NCI-H2196 (cell line): ENCODE measurements around the gene ANGPTL1.
"Not testable (repeated sequence)": the region's sequence is repeated elsewhere in the genome, so short reads cannot be mapped to it uniquely, and the experiment has no call there.

Source experiments
- DNase-seq: peaks from one replicate; lab custom pipeline; 2025; ENCODE audit not compliant: unreplicated experiment; lab: John Stamatoyannopoulos, UW

Gene ANGPTL1

DNA sequence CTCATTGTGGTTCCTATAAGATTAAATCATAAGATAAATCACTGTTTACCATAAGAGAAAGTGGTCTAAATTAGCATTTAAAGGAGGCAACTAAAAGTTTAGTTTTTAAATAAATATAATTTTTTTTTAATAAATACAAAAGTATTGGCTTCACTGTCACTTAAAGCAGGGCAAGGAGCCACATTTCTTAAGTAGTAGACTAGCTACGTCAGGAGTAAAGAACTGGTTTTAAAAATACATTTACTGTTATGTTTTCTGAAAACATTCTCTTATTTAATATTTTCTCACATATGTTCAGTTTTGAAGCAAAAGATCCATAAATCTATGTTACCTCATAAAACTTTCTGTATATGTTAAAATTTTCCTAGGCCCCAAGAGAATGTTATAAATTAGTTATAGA lies 2.2 kb downstream of the ANGPTL1 start:
- DNase-seq = no peak

DNA sequence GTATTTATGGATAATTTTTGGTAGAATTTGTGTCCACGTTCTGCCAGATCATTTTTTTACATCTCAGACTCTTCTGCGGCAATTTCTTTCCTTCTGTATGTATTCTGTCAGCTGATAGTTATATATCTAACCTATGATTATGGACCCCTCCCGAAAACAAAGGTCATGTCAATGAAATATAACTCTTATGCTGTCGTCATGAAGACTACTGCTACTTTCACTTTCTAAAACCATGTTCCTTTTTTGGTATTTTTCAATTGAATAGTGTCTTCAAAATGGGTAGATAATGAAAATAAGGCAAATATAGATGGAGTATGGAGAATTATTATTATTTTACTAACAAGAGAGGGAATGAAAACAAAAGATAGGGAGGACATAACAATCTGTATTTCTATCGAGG lies 3.2 kb downstream of the ANGPTL1 start:
- no peak for DNase-seq

DNA sequence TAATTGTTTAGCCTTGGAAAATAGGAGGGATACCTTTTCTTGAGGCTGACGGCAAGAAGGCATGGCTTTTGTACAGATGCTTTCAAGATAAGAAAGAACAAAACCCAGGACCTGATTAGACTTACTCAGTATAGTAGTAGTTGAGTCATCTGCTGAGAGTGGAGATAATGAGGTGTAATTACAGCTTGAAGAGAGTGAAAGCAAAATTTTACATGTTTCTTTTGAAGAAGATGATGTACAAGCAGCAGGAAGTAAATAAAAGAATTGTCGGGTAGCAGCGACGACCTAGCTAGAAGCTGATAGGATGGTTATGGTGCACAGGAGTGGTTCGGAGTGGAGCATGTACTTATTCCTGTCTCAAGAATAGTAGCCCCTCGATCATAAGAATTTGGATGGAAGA lies 6.6 kb downstream of the ANGPTL1 start:
- no peak for DNase-seq

DNA sequence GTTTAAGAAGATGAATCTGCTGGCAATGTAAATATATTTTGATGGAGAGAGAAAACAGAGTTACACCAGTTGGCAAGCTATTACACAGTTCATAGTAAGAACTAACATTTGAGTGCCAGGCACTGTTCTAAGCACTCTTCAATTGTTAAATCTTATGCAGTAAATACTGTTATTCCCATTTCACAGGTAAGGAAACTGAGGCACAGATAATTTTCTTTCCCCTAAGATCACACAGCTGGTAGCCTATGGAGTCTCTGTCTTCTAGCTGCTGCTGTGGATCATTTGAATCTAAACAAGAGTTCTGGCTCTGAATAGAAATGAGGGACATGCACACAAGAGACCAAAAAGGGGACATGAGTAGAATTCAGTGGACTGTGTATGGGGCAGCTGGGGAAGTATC lies 8.0 kb downstream of the ANGPTL1 start:
- DNase-seq = no peak

DNA sequence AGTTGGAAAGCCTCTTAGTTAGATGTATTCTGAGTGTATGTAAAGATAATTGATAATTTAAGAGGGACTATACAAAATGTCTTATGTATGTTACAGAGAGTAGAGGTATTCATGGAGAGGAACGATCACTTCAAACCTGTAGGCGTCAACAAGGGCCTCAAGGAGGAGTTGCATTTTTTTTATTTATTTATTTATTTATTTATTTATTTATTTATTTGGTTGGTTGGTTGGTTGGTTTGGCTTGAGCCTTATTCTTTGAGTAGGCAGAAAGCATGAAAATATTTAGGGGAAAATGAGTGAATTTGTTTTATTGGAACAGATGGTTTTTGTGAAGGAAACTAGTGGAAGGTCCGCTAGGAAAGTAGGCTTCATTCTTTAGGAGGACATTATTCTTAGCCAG lies 8.5 kb downstream of the ANGPTL1 start:
- no peak for DNase-seq

DNA sequence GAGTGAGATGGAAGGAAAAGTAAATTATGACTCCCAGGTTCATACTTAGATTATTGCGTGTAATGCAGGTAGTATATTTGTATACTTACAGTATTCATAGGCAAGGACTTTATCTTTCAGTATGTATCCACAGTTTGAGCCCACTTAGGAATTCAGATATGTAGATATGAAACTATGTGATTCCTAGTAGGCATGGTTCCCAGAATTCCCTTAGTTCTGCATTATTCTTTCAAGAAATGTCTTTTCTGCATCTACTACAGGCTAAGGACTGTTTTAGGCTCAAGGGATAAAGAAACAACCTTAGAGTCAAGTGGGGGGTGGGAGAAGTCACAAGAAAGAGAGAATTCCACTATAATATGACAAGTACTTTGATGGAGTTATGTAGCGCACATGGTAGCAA lies 13.8 kb downstream of the ANGPTL1 start:
- no peak for DNase-seq

DNA sequence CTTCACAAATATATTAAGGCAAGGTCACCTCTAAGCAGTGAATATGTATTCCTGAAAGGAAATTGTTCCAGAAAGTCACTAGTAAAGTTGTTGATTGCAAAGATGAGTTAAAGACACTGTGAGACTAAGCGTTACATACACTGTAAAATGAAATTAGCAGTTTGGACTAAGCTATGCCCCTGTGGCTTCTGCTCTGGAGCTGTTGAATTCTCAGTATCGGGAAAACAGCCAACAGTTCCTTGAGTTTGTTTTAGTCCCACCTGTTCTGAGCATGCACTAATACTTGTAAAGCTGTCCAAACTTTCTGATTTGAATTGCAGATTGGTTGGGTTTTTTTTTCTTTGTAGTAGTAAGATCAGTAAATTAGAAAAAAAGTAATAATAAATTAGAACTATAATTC lies 21.0 kb downstream of the ANGPTL1 start:
- no peak for DNase-seq

DNA sequence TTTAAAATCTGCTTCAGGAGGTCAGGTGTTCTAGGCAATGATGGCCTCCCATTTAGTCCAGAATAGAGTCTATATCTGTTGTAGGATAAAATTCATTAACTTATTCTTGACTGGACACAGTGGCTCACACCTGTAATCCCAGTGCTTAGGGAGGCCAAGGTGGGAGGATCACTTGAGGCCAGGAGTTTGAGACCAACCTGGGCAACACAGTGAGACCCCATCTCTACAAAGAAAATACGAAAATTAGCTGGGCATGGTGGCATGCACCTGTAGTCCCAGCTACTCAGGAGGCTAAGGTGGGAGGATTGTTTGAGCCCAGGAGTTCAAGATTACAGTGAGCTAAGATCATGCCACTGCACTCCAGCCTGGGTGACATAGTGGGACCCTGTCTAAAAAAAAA lies 23.0 kb downstream of the ANGPTL1 start:
- DNase-seq = not testable (repeated sequence)

DNA sequence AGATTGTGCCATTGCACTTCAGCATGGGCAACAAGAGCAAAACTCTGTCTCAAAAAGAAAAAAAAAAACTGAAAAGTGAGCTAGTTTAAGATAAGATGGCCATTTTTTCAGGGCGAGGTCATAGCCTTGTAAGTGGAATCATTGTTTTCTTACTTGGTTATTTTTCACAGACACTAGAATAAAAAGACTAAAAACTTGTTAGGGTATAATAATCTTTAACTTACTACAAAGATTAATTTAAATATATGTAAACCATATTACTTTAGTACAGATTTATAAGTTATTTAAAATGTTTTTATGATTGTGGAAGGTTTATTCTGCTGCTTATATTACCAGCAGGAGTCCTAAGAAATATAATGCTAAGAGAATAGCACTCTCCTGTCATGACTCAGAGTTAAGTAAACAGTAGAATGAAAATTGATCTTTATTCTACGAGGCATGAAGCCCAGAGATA lies 23.5 kb downstream of the ANGPTL1 start:
- DNase-seq = no peak

DNA sequence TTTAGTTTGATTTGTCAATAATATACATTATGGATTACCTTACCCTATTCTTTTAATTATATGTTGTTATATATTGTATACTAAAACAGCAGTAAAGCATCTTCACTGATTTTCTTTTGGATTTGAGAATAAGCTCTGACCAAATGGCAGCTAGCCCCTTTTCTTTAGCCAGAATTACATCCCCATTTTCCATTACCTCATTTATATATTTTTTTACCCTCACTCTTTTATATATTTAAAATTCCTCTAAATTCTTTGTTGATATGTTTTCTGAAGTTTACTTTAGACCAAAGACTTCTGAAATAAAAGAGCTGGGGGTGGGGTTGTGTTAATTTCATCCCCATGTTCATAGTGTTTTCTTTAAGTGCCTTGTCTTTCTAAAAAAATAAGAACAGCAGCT lies 24.6 kb downstream of the ANGPTL1 start:
- no peak for DNase-seq

DNA sequence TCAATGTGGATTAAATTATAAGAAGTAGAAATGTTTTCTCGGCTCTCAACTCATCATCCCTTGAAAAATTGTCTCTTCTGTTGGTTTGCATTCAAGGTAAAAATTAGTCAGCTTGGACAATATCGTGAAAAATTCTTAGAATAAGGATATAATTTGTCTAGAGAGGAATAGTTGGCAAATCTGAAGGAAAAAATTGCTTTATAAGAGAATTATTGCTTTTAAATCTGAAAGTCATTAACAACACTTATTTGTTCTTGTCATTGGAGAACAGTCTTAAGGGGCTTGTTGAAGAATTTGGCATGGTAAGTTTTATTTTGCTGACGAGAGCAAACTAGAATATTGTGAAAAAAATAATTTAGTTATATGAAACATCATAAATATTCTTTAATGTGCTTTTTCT lies 26.4 kb downstream of the ANGPTL1 start:
- no peak for DNase-seq

DNA sequence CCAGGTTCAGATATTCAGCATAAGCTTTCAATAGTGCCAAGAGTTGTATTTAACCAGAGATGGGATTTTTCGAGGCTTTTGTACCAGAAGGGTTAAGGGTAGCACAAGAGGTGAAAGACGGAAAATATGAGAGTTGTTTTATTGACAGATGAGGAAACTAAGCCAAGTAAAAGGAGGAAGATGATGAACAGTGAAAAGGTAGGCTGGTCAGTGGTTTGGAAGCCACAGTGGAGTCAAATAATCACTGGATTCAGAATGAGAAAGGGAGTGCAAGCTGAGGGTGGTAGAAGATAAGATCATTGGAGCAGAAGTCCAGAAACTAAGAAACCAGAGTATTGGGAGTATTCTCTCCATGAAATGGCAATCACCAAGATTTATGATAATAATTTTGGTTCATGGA lies 45.7 kb downstream of the ANGPTL1 start:
- no peak for DNase-seq

DNA sequence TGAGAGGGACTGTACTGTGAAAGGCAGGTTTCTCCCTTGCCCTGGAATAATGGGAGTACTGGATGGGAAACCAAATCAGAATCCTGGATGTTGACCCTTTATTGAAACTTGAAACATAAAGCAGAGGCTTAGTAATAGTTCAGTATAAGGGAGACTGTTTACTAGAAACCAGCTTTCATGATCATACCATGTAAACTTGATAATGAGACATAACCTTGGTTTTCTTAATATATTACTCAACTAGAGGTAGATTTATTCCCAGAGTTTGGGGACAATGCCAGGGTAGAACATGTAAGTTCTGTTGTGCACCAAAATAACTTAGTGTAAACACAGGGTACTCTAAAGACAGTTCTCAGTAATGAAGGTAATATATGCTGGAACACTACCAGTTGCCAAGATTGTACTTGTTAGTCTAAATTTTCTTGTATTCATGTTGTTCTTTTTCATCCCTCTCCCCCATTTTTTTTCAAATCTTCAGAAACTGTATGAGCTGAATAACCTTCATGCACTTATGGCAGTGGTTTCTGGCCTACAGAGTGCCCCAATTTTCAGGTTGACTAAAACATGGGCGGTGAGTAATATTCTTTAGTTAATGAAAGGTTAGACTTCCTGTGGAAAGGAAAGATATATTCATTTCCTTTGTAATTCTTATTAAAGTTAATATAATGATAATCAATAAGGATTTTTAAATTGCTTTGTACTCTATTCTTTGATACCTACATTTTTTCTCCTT lies 49.6 kb downstream of the ANGPTL1 start:
- DNase-seq = no peak

DNA sequence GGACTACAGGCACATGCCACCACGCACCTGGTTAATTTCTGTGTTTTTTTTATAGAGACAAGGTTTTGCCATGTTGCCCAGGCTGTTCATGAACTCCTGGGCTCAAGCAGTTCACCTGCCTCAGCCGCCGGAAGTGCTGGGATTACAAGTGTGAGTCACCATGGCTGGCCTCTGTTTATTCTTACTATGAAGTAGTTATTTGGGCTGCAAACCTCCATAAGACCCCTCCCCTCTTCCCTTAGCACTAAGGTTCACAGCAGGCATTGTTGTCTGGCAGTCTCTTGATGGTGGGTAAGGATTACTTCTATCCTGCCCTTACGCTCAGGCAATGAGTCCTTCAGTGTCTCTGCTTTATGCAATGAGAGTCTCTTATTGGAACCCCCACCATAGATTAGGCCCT lies 51.8 kb downstream of the ANGPTL1 start:
- no peak for DNase-seq

DNA sequence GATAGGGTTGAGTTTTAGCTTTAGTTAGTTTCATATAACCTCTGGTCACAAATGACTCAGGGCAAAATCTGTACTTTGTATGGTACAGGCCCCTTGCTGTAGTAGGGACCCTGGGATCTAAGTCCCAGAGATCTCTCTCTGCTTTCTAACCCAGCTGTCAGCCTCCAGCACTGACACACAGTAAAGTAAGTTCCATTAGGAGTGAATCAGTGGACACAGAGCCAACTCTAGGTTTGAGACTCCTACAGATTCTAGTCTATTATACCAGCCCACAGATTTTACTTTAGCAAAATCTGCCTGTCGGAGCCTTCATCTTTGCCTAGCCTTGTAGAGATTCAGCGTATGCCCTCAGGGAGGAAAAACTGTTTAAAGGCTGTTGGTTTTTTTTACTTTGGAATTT lies 52.5 kb downstream of the ANGPTL1 start:
- DNase-seq = no peak

DNA sequence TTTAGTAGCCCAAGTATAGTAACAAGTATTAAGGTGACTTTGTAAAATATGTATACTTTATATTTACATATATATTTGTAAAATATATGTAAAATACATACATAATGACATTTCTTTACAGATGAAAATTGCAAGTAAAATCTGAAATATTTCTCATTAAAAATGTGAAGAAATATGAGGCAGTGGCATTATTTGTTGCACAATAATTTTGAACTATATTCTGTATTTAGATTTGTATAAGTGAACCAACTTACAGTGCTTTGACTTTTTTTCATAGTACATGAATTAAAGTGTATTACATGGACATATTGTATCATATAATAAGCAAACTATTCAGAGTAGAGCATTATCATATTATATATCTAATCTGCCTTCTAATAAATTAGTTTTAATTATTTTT lies 60.3 kb downstream of the ANGPTL1 start:
- no peak for DNase-seq

DNA sequence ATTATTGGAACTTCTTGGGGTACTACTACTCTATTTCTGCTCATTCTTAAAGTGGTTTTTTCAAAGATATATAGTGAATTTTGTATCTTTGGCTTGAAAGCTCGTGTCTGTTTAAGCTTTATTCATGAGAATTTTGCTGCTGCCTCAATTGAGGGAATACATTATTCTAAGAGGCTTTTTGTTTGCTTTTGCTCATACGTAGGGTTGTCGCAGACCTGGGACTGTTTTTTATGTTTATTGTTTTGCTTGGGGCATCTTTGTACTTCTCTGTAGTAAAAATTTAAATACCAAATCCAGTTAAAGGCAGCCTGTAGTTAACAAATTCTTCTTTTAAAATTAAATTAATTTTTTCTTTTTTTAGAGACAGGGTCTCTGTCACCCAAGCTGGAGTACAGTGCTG lies 62.3 kb downstream of the ANGPTL1 start:
- DNase-seq = no peak

DNA sequence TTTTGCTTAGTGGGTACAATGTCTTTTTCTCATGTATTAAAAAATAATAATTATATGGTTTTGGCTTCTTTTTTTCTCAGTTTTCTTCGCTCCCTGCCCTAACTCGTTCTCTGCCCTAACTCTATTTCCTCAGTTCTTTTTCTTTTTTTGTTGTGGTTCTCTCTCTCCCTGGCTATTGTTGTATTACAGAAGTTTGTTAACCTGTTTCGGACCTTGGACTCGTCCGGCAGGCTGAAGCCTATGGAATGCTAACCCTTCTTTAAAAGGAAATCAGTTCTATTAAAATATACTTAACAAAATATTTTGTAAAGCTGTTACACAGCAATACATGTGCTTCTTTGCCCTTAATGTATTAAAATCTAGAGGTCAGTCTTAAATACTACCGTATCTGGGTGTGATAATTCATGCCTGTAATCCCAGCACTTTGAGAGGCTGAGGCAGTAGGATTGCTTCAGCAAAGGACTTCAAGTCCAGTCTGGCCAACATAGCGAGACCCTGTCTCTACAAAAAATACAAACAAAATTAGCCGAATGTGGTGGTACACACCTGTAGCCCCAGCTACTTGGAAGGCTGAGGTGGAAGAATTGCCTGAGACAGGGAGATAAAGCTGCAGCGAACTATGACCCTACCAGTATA lies 64.1 kb downstream of the ANGPTL1 start:
- no peak for DNase-seq

DNA sequence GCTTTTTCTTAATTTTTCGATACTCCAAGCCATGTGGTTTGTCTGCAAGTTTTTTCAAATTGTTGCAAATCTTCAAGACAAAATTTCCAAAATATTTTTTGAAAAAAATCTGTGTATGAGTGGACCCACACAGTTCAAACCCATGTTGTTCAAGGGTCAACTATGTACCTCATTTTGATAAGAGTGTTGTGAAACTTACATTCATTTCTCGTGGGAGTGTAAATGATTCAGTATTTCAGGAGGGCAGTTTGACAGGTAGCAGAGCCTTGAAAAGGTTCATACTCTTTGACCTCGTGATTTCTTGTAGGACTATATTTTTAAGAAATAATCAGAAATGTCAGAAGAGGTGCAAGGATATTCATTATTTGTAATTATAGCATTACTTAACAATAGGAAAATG lies 68.0 kb downstream of the ANGPTL1 start:
- DNase-seq = no peak
